ENCODE data around the gene PLD2.

- TF ChIP-seq CTCF (IDR thresholded peaks at IDR 0.05), result no peak
- no peak for TF ChIP-seq POLR2AphosphoS5 (IDR thresholded peaks at IDR 0.05)
- TF ChIP-seq POLR2A (IDR thresholded peaks at IDR 0.05), result no peak
Measured at GRCh38 chr17:4839965-4840892, 33.3 kb downstream of the PLD2 start.

Measured in gastroesophageal sphincter (tissue), 3 donors.